PC-3 (cell line): ENCODE measurements around the gene RGS9. TPM values are rescaled to one million over a fixed set of nuclear protein-coding genes. Genes with fewer than 3 reads are reported as not detected.

Experiments used
- ATAC-seq: fragments of 200-7000 bp; cut with Tn5 transposase; 2 replicates; pipeline ENCODE4 v1.9.1; 2020; ENCODE audit warnings: mild to moderate bottlenecking, moderate library complexity
- BruUV-seq: library from RNA; stranded (reverse); fragments of 400-500 nt; replicated peaks from 2 replicates; lab custom pipeline; 2021; lab: Mats Ljungman, UMichigan
- CTCF ChIA-PET: fragments of 300-600 bp; sonication (Branson Sonifier 250); formaldehyde crosslinking; loops from one replicate; lab custom pipeline; 2022; ENCODE audit warnings: antibody characterized with exemption; lab: Charles Lee
- POLR2A ChIA-PET: fragments of 300-600 bp; sonication (Branson Sonifier 250); formaldehyde crosslinking; loops from one replicate; lab custom pipeline; 2022; ENCODE audit warnings: antibody characterized with exemption; ENCODE audit not compliant: unreplicated experiment; lab: Charles Lee
- DNase-seq: peaks from one replicate; pipeline ENCODE4 v3.0.0-alpha.2; 2015
- H2AFZ ChIP-seq: fragments of 300-600 bp; sonication (generic); 2 replicates; pipeline ENCODE4 v1.6.0; 2016; ENCODE audit warnings: antibody characterized with exemption, low read length
- H3F3A ChIP-seq: fragments of 300-600 bp; sonication (generic); one replicate; pipeline ENCODE4 v1.6.0; 2017; ENCODE audit warnings: antibody characterized with exemption, low read length, control low read depth, mild to moderate bottlenecking; ENCODE audit not compliant: unreplicated experiment
- H3K27ac ChIP-seq: fragments of 300-600 bp; sonication (generic); 2 replicates; pipeline ENCODE4 v1.5.1; 2016; ENCODE audit warnings: mild to moderate bottlenecking, low read length
- H3K27me3 ChIP-seq: fragments of 300-600 bp; sonication (generic); 2 replicates; pipeline ENCODE4 v1.6.1; 2016; ENCODE audit warnings: low read length, mixed read lengths
- H3K36me3 ChIP-seq: fragments of 300-600 bp; sonication (generic); 2 replicates; pipeline ENCODE4 v1.6.1; 2016; ENCODE audit warnings: low read depth, mixed run types, low read length, mixed read lengths
- H3K4me1 ChIP-seq: fragments of 300-600 bp; sonication (generic); 2 replicates; pipeline ENCODE4 v1.5.1; 2016; ENCODE audit warnings: low read length; ENCODE audit not compliant: insufficient read depth
- H3K4me2 ChIP-seq: fragments of 300-600 bp; sonication (generic); 2 replicates; pipeline ENCODE4 v1.6.0; 2016; ENCODE audit warnings: low read length
- H3K4me3 ChIP-seq: fragments of 300-600 bp; sonication (generic); 2 replicates; pipeline ENCODE4 v1.5.1; 2016; ENCODE audit warnings: mild to moderate bottlenecking, low read length, mixed read lengths
- H3K79me2 ChIP-seq: fragments of 300-600 bp; sonication (generic); 2 replicates; pipeline ENCODE4 v1.6.1; 2017; ENCODE audit warnings: low read length, mixed read lengths
- H3K9ac ChIP-seq: fragments of 300-600 bp; sonication (generic); 2 replicates; pipeline ENCODE4 v1.6.0; 2016; ENCODE audit warnings: mild to moderate bottlenecking, low read length
- H3K9me2 ChIP-seq: fragments of 300-600 bp; sonication (generic); replicated peaks from 2 replicates; pipeline ENCODE4 v1.6.1; 2016; ENCODE audit warnings: mixed run types, low read length, mixed read lengths
- H3K9me3 ChIP-seq: fragments of 300-600 bp; sonication (generic); 2 replicates; pipeline ENCODE4 v1.6.1; 2016; ENCODE audit warnings: low read length, mixed read lengths
- H4K20me1 ChIP-seq: fragments of 300-600 bp; sonication (generic); 2 replicates; pipeline ENCODE4 v1.6.1; 2016; ENCODE audit warnings: low read length, mixed read lengths
- EZH2 ChIP-seq: fragments of 300-600 bp; sonication (generic); IDR thresholded peaks from one replicate; pipeline ENCODE4 v1.6.1; 2017; ENCODE audit warnings: antibody characterized with exemption, mild to moderate bottlenecking, low read length; ENCODE audit not compliant: unreplicated experiment
- EZH2phosphoT487 ChIP-seq: fragments of 300-600 bp; sonication (generic); IDR thresholded peaks from 2 replicates; pipeline ENCODE4 v1.6.1; 2018; ENCODE audit warnings: mild to moderate bottlenecking, antibody characterized with exemption, low read length, borderline replicate concordance
- intact Hi-C: fragments of 100-400 bp; cut with micrococcal nuclease; formaldehyde crosslinking; loops from 2 replicates; pipeline ENCODE4 v1.9.0; 2023
- total RNA-seq: library from RNA; depleted of rRNA; stranded (reverse); fragments of >200 nt; gene quantifications from 2 replicates; pipeline ENCODE4 v1.2.3, GENCODE V29; 2014
- TF ChIP-seq, protein P1 (sequence below): fragments of 300-600 bp; sonication (generic); conservative IDR thresholded peaks from 2 replicates; pipeline ENCODE4 v1.5.1; 2017; ENCODE audit warnings: antibody characterized with exemption, low read depth, mild to moderate bottlenecking, low read length

Gene RGS9
- total RNA-seq, 1 experiment from 2014 or later = 2.7 TPM

DNA sequence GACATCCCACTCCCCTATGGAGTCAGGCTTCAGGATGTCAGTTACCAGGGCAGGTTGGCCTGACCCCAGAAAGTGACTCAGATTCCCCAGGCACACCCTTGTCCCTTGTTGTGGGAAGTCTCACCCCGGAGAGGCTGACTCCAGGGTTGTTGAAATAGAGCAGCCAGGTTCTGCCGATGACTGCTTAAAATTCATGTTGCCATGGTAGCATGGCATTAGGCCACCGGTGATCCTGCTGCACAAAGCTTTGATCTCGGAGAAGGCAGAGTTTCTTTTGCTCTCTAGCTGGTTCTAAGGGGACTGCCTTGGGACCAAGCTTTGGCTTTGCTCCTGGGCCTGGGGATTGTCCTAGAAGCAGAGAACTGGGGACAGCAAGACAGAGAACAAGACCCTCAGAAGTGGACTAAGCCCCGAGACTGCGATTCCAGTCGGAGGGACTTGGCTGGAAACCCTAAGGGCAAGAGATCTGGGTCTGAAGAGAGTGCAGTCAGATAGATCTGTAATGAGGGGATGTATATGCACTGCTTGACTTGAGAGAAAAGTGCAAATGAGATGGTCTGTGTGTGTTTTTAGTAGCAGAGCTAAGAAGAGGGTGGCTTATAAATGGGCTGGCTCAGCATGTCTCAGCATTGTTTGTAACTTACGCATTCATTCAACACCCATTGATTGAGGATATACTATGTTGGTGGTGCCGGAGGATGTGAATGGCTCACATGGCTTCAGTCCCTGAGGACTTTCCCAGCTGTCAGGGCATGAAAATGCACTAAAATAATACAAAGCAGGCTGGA, 106.9 kb downstream of the RGS9 start:
- Histone ChIP-seq H4K20me1 (no peaks in the 10 kb centered on the region), H3K27me3 (no peaks in the 10 kb centered on the region), H3K9ac (no peak overlapping the region), H3K9me2 (no peaks in the 10 kb centered on the region), H3K4me3 (no peak overlapping the region), H3K4me2 (peak overlapping the region; percentile 26), H3K4me1 (peaks cover 11% of the 10 kb centered on the region), H3K79me2 (no peaks in the 10 kb centered on the region), H3K9me3 (no peaks in the 10 kb centered on the region), H3F3A (no peaks in the 10 kb centered on the region), H2AFZ (0 out of 2 replicates have a peak overlapping the region, but pooled peaks have one; percentile 17), H3K27ac (peak overlapping the region; percentile 26; the same call in 1 of the 2 replicates), H3K36me3 (no peaks in the 10 kb centered on the region)
- peak; percentile 91 for DNase-seq
- no peak for TF ChIP-seq EZH2
- TF ChIP-seq EZH2phosphoT487 = no peak
- TF ChIP-seq, protein P1, sequence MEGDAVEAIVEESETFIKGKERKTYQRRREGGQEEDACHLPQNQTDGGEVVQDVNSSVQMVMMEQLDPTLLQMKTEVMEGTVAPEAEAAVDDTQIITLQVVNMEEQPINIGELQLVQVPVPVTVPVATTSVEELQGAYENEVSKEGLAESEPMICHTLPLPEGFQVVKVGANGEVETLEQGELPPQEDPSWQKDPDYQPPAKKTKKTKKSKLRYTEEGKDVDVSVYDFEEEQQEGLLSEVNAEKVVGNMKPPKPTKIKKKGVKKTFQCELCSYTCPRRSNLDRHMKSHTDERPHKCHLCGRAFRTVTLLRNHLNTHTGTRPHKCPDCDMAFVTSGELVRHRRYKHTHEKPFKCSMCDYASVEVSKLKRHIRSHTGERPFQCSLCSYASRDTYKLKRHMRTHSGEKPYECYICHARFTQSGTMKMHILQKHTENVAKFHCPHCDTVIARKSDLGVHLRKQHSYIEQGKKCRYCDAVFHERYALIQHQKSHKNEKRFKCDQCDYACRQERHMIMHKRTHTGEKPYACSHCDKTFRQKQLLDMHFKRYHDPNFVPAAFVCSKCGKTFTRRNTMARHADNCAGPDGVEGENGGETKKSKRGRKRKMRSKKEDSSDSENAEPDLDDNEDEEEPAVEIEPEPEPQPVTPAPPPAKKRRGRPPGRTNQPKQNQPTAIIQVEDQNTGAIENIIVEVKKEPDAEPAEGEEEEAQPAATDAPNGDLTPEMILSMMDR = no peak
- ChIA-PET CTCF (interaction anchor here (0.6 kb wide), 1 partner anchor 485 kb away, joined by 3 read pairs; no protein-coding TSS in a partner anchor), POLR2A (no interaction called here)
- intact Hi-C loops = no loop called here
- peak; percentile 97 for ATAC-seq
- BruUV-seq = no TSS peak

DNA sequence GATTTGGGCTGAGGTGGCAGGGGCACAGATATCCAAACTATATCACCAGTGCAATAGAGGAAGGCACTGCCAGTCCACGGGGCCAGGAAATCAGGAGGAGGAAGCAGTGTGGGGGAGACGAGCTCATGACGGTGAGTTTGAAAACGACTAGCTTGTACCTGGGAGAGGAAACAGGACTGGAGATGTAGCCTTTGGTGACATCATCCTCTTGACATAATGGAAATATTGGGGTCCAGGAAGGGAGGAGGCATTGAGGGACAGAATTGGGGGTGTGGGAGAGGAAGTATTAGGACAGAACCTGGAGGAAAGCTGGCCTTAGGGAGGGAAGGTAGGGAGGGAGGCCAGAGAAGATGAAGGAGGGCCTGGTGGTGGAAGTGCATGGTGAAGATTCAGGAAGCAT, 109.1 kb downstream of the RGS9 start:
- no peaks in the 10 kb centered on the region for H3K36me3 ChIP-seq
- no peak for DNase-seq
- no peaks in the 10 kb centered on the region for H3K9me3 ChIP-seq
- TF ChIP-seq EZH2phosphoT487 (no peak), EZH2 (no peak)
- TF ChIP-seq, protein P1 = no peak
- intact Hi-C loops = no loop called here
- H3K9me2 ChIP-seq = no peaks in the 10 kb centered on the region
- no peak for ATAC-seq
- CTCF ChIA-PET = no interaction called here
- H3K79me2 ChIP-seq = no peaks in the 10 kb centered on the region
- no peaks in the 10 kb centered on the region for H4K20me1 ChIP-seq
- H3K27ac ChIP-seq = no peak overlapping the region
- H3K4me3 ChIP-seq = no peak overlapping the region
- no peak overlapping the region for H3K9ac ChIP-seq
- H3K4me1 ChIP-seq = peaks cover 11% of the 10 kb centered on the region
- H3K4me2 ChIP-seq = no peak overlapping the region
- H3K27me3 ChIP-seq = no peaks in the 10 kb centered on the region
- BruUV-seq = no TSS peak
- POLR2A ChIA-PET = interaction anchor here (0.6 kb wide), 1 partner anchor 16 kb away, joined by 3 read pairs; no protein-coding TSS in a partner anchor
- no peaks in the 10 kb centered on the region for H3F3A ChIP-seq
- H2AFZ ChIP-seq = no peak overlapping the region

DNA sequence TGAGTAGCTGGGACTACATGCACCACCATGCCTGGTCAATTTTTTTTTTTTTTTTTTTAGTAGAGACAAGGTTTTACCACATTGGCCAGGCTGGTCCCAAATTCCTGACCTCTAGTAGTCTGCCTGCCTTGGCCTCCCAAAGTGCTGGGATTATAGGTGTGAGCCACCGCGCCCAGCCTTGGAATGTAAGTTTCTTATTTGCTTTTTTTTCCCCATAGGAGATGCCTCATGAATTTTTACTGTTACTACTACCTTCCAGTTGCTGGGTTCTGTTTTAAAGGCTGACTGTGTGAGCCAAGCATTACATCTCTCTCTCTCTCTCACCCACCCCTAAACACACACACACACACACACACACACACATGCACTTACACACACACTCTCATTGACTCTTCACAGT, 112.6 kb downstream of the RGS9 start:
- no peak overlapping the region for H3K9ac ChIP-seq
- H2AFZ ChIP-seq = no peak overlapping the region
- intact Hi-C loops = no loop called here
- H3K79me2 ChIP-seq = no peaks in the 10 kb centered on the region
- TF ChIP-seq, protein P1 = no peak
- TF ChIP-seq EZH2phosphoT487 (no peak), EZH2 (no peak)
- no peaks in the 10 kb centered on the region for H3K9me2 ChIP-seq
- DNase-seq (peak; percentile 25), ATAC-seq (peak; percentile 58)
- H3K4me3 ChIP-seq = no peak overlapping the region
- no peak overlapping the region for H3K27ac ChIP-seq
- no peaks in the 10 kb centered on the region for H3K9me3 ChIP-seq
- H3F3A ChIP-seq = no peaks in the 10 kb centered on the region
- ChIA-PET POLR2A (no interaction called here), CTCF (no interaction called here)
- H3K36me3 ChIP-seq = no peaks in the 10 kb centered on the region
- H3K27me3 ChIP-seq = peaks cover 4% of the 10 kb centered on the region; the same call in 1 of the 2 replicates
- BruUV-seq = no TSS peak
- H3K4me2 ChIP-seq = no peak overlapping the region
- no peaks in the 10 kb centered on the region; the same call in 1 of the 2 replicates for H3K4me1 ChIP-seq
- no peaks in the 10 kb centered on the region for H4K20me1 ChIP-seq
